Endodermal cell (in vitro differentiated cells): ENCODE results near the gene ADGRD1. TPM values are rescaled to one million over a fixed set of nuclear protein-coding genes. Genes with fewer than 3 reads are reported as not detected.

Source experiments
- DNase-seq: peaks from one replicate; pipeline ENCODE4 v3.0.0-alpha.2; 2017
- H3K27ac ChIP-seq: 2 replicates; pipeline ENCODE4 v1.5.1; 2013; ENCODE audit warnings: mild to moderate bottlenecking, low read depth, low read length, moderate library complexity
- H3K27me3 ChIP-seq: 2 replicates; pipeline ENCODE4 v1.6.1; 2013; ENCODE audit warnings: mild to moderate bottlenecking, low read length, moderate library complexity; ENCODE audit not compliant: insufficient read depth, control insufficient read depth, poor library complexity, severe bottlenecking
- H3K36me3 ChIP-seq: 2 replicates; pipeline ENCODE4 v1.7.0; 2013; ENCODE audit warnings: mild to moderate bottlenecking, low read length, moderate library complexity; ENCODE audit not compliant: control insufficient read depth, insufficient read depth
- H3K4me1 ChIP-seq: one replicate; pipeline ENCODE4 v1.7.0; 2013; ENCODE audit warnings: low read length; ENCODE audit not compliant: control insufficient read depth, insufficient read depth
- H3K4me3 ChIP-seq: 2 replicates; pipeline ENCODE4 v1.5.1; 2013; ENCODE audit warnings: mild to moderate bottlenecking, low read length, moderate library complexity
- H3K9ac ChIP-seq: 2 replicates; pipeline ENCODE4 v1.6.1; 2013; ENCODE audit warnings: mild to moderate bottlenecking, low read length, moderate library complexity; ENCODE audit not compliant: poor library complexity, severe bottlenecking; ENCODE audit errors: extremely low read depth
- H3K9me3 ChIP-seq: 2 replicates; pipeline ENCODE4 v1.6.1; 2013; ENCODE audit warnings: mild to moderate bottlenecking, low read length, moderate library complexity; ENCODE audit not compliant: control insufficient read depth
- H3K27ac Mint-ChIP-seq: 2 replicates; pipeline ENCODE4 v1.8.0; 2020; ENCODE audit warnings: mixed read lengths
- H3K27me3 Mint-ChIP-seq: 2 replicates; pipeline ENCODE4 v1.8.0; 2021; ENCODE audit warnings: mild to moderate bottlenecking, mixed read lengths; ENCODE audit not compliant: insufficient read depth
- H3K36me3 Mint-ChIP-seq: 2 replicates; pipeline ENCODE4 v1.8.0; 2020; ENCODE audit warnings: low read depth, mixed read lengths
- H3K4me1 Mint-ChIP-seq: 2 replicates; pipeline ENCODE4 v1.8.0; 2020; ENCODE audit warnings: mixed read lengths
- H3K4me3 Mint-ChIP-seq: 2 replicates; pipeline ENCODE4 v1.8.0; 2020; ENCODE audit warnings: mild to moderate bottlenecking, moderate library complexity, mixed read lengths
- H3K9me3 Mint-ChIP-seq: 2 replicates; pipeline ENCODE4 v1.8.0; 2020; ENCODE audit warnings: mild to moderate bottlenecking, mixed read lengths
- CTCF ChIP-seq: fragments of 200-600 bp; sonication (generic); conservative IDR thresholded peaks from 2 replicates; pipeline ENCODE4 v1.5.0; 2021; ENCODE audit warnings: antibody characterized with exemption, mild to moderate bottlenecking
- WGBS, 2 experiments: methylation state at CpG; one replicate each; pipeline versions ENCODE4 v1.1.5 to v1.1.7; 2013; ENCODE audit warnings: missing lambda C conversion rate in 2 of 2, mixed read lengths in 1 of 2; ENCODE audit not compliant: insufficient coverage in 1 of 2, insufficient read length in 1 of 2; 5-methylcytosine and 5-hydroxymethylcytosine counted together
- total RNA-seq, 2 donors: library from RNA; stranded (reverse); fragmentation: NEBNext Ultra II Directional in 1 of 2; extraction: Animal tissue kit (Norgen Biotek cat#: 25700) in 1 of 2; gene quantifications; 2 replicates in 1 of 2; 3 replicates in 1 of 2; pipeline ENCODE4 v1.2.1, GENCODE V29; 2021

The ADGRD1 gene
- total RNA-seq, 2 donors from 2014 or later, result 1.3 to 2.9 TPM

DNA sequence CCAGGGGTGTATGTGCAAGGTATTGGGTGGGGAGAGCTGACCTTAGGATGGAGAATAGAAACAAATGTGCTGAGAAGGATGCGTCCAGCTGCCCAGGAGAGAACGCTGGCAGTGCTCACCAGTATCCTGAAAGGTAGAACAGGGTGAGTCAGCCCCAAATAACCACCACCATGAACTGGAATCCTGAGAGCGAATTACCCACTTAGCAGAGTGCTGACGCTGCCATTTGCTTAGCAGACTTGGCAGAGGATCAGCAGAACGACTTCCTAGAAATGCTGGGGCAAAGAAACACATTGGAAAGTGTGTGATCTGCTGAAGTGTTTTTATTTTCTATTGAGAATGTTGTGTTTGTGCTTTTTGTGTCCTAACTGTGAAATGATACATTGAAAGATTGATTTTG, 213.6 kb downstream of the ADGRD1 start:
- Histone ChIP-seq H3K36me3 (no peaks in the 10 kb centered on the region), H3K9ac (no peak overlapping the region), H3K27me3 (no peaks in the 10 kb centered on the region), H3K9me3 (no peaks in the 10 kb centered on the region), H3K4me1 (no peaks in the 10 kb centered on the region), H3K27ac (no peak overlapping the region), H3K4me3 (no peak overlapping the region)
- H3K4me1 Mint-ChIP-seq, result no peaks in the 10 kb centered on the region
- 83 to 96% methylated on average over 3 to 5 of the region's 5 CpGs for WGBS, 2 experiments
- peaks cover 1% of the 10 kb centered on the region for H3K9me3 Mint-ChIP-seq
- no peak overlapping the region for H3K4me3 Mint-ChIP-seq
- DNase-seq, result no peak
- H3K36me3 Mint-ChIP-seq, result no peaks in the 10 kb centered on the region
- no peak for TF ChIP-seq CTCF
- no peak overlapping the region for H3K27ac Mint-ChIP-seq
- peaks cover 4% of the 10 kb centered on the region for H3K27me3 Mint-ChIP-seq

DNA sequence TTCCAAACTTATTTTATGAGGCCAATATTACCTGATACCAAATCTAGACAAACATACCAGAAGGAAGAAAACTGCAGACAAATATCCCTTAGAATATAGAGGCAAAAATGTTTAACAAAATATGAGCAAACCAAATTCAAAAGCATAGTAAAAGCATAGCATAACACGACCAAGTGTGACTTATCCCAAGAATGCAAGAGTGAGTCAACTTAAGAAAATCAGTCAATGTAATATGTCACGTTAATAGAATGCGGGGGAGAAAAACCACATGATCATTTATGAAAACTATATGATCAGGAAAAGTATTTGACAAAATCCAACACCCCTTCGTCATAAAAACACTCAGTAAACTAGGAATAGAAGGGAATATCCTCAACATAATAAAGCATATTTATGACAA, 217.3 kb downstream of the ADGRD1 start:
- Histone ChIP-seq H3K27me3 (no peaks in the 10 kb centered on the region), H3K9ac (no peak overlapping the region), H3K4me1 (no peaks in the 10 kb centered on the region), H3K4me3 (no peak overlapping the region), H3K36me3 (no peaks in the 10 kb centered on the region), H3K27ac (no peak overlapping the region), H3K9me3 (no peaks in the 10 kb centered on the region)
- Mint-ChIP-seq H3K4me1 (no peaks in the 10 kb centered on the region), H3K4me3 (no peak overlapping the region), H3K27ac (no peak overlapping the region), H3K9me3 (peaks cover 9% of the 10 kb centered on the region), H3K27me3 (peaks cover 8% of the 10 kb centered on the region), H3K36me3 (no peaks in the 10 kb centered on the region)
- TF ChIP-seq CTCF, result no peak
- no peak for DNase-seq
- WGBS, 2 experiments, result 91 to 100% methylated on average over 1 to 3 of the region's 4 CpGs

- Mint-ChIP-seq H3K27ac (no peak overlapping the region), H3K9me3 (peaks cover 11% of the 10 kb centered on the region), H3K27me3 (peaks cover 18% of the 10 kb centered on the region), H3K36me3 (no peaks in the 10 kb centered on the region), H3K4me1 (no peaks in the 10 kb centered on the region), H3K4me3 (no peak overlapping the region)
- Histone ChIP-seq H3K27me3 (peaks cover 5% of the 10 kb centered on the region), H3K4me3 (no peak overlapping the region), H3K4me1 (no peaks in the 10 kb centered on the region), H3K9me3 (no peaks in the 10 kb centered on the region), H3K36me3 (no peaks in the 10 kb centered on the region), H3K27ac (no peak overlapping the region), H3K9ac (no peak overlapping the region)
- no peak for DNase-seq
- TF ChIP-seq CTCF, result no peak
These were observed 221.2 kb downstream of the ADGRD1 start for GRCh38 chr12:131174901-131175300.
